Neural progenitor cell (in vitro differentiated cells): Measurements from ENCODE around the gene S100A6. TPM values are rescaled to one million over a fixed set of nuclear protein-coding genes. Genes with fewer than 3 reads are reported as not detected.

ENCODE experiments used
- DNase-seq: peaks from one replicate; pipeline ENCODE4 v3.0.0-alpha.2; 2016; ENCODE audit warnings: low spot score
- H2AFZ ChIP-seq: fragments of 200-600 bp; sonication (generic); replicated peaks from 2 replicates; pipeline ENCODE4 v1.6.1; 2016; ENCODE audit warnings: antibody characterized with exemption
- H3F3A ChIP-seq: fragments of 200-600 bp; sonication (generic); 2 replicates; pipeline ENCODE4 v1.6.1; 2016; ENCODE audit warnings: antibody characterized with exemption, low read depth
- H3K27ac ChIP-seq: fragments of 200-600 bp; sonication (generic); 2 replicates; pipeline ENCODE4 v1.5.1; 2016; ENCODE audit warnings: mild to moderate bottlenecking
- H3K27me3 ChIP-seq: fragments of 200-600 bp; sonication (generic); 2 replicates; pipeline ENCODE4 v1.6.1; 2016; ENCODE audit warnings: mild to moderate bottlenecking, moderate library complexity
- H3K36me3 ChIP-seq: fragments of 200-600 bp; sonication (generic); 2 replicates; pipeline ENCODE4 v1.5.1; 2016
- H3K4me1 ChIP-seq: fragments of 200-600 bp; sonication (generic); 2 replicates; pipeline ENCODE4 v1.6.1; 2016; ENCODE audit warnings: mixed run types
- H3K4me2 ChIP-seq: fragments of 200-600 bp; sonication (generic); 2 replicates; pipeline ENCODE4 v1.6.1; 2016
- H3K4me3 ChIP-seq: fragments of 200-600 bp; sonication (generic); 2 replicates; pipeline ENCODE4 v1.5.1; 2016
- H3K79me2 ChIP-seq: fragments of 200-600 bp; sonication (generic); 2 replicates; pipeline ENCODE4 v1.6.1; 2016; ENCODE audit warnings: low read depth
- H3K9ac ChIP-seq: fragments of 200-600 bp; sonication (generic); 2 replicates; pipeline ENCODE4 v1.6.1; 2016
- H3K9me3 ChIP-seq: fragments of 200-600 bp; sonication (generic); 2 replicates; pipeline ENCODE4 v1.5.1; 2016; ENCODE audit warnings: low read depth
- H4K20me1 ChIP-seq: fragments of 200-600 bp; sonication (generic); 2 replicates; pipeline ENCODE4 v1.6.1; 2016; ENCODE audit warnings: low read depth
- H3K27ac Mint-ChIP-seq: 3 replicates; pipeline ENCODE4 v1.8.0; 2021; ENCODE audit warnings: mixed read lengths
- H3K27me3 Mint-ChIP-seq: 2 replicates; pipeline ENCODE4 v1.8.0; 2022; ENCODE audit warnings: low read depth, mild to moderate bottlenecking, inconsistent platforms, moderate library complexity, mixed read lengths; ENCODE audit not compliant: insufficient read depth
- H3K36me3 Mint-ChIP-seq: 3 replicates; pipeline ENCODE4 v1.8.0; 2021; ENCODE audit warnings: mixed read lengths
- H3K4me1 Mint-ChIP-seq: 3 replicates; pipeline ENCODE4 v1.8.0; 2021; ENCODE audit warnings: mixed read lengths
- H3K4me3 Mint-ChIP-seq: 3 replicates; pipeline ENCODE4 v1.8.0; 2021; ENCODE audit warnings: mild to moderate bottlenecking, moderate library complexity, mixed read lengths
- H3K9me3 Mint-ChIP-seq: 3 replicates; pipeline ENCODE4 v1.8.0; 2020; ENCODE audit warnings: mixed read lengths
- EZH2 ChIP-seq: fragments of 200-600 bp; sonication (generic); IDR thresholded peaks from 2 replicates; pipeline ENCODE4 v1.6.1; 2017; ENCODE audit warnings: antibody characterized with exemption, mild to moderate bottlenecking, moderate library complexity
- EZH2phosphoT487 ChIP-seq: fragments of 200-600 bp; sonication (generic); IDR thresholded peaks from 2 replicates; pipeline ENCODE4 v1.6.1; 2017; ENCODE audit warnings: antibody characterized with exemption
- total RNA-seq: library from RNA; depleted of rRNA; stranded (reverse); fragments of >200 nt; gene quantifications from 2 replicates; pipeline ENCODE4 v1.2.3, GENCODE V29; 2015; ENCODE audit warnings: low replicate concordance
- TF ChIP-seq, protein P1 (sequence below): fragments of 200-600 bp; sonication (generic); IDR thresholded peaks from 2 replicates; pipeline ENCODE4 v1.5.1; 2017; ENCODE audit warnings: antibody characterized with exemption, mild to moderate bottlenecking

Gene S100A6
- total RNA-seq, 1 donor from 2014 or later = not detected

DNA sequence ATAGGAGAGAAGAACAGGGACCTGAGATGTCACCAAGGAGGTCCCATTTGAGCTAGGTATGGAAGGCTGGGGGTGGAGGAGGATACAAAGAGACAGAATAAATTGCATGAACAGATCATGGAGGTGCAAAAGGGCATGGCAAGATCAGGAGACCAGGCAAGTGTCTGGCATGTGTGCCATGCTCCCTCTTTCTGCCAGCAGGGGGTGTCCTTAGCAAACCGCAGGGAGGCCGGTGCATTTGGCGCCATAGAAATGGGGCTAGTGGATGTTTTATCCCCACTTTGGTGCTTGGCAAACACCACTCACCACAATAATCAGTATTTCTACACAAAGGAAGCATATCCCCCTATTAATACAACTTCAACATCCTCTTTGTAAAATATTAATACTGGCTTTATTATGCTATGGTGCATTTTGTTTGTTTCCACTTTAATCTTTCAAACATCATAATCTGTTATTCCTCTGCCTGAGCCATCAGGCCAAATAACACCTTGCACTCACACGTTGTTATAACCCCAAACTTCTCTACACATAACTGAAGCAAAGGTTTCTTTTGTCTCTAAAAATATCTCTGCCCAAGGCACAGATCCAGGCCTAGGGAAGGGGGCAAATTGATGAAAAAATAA lies 25.9 kb downstream of the S100A6 start:
- Histone ChIP-seq H4K20me1 (no peaks in the 10 kb centered on the region), H3K27me3 (peaks cover 6% of the 10 kb centered on the region), H3K36me3 (no peaks in the 10 kb centered on the region), H3K9me3 (no peaks in the 10 kb centered on the region), H2AFZ (no peak overlapping the region), H3K4me3 (no peak overlapping the region), H3K79me2 (no peaks in the 10 kb centered on the region), H3F3A (peaks cover 3% of the 10 kb centered on the region), H3K9ac (no peak overlapping the region), H3K27ac (no peak overlapping the region), H3K4me2 (no peak overlapping the region), H3K4me1 (no peaks in the 10 kb centered on the region)
- peak; percentile 60 for DNase-seq
- Mint-ChIP-seq H3K9me3 (no peaks in the 10 kb centered on the region), H3K27ac (no peak overlapping the region), H3K4me1 (peaks cover 10% of the 10 kb centered on the region), H3K4me3 (no peak overlapping the region), H3K27me3 (peaks cover 3% of the 10 kb centered on the region), H3K36me3 (no peaks in the 10 kb centered on the region)
- TF ChIP-seq, protein P1, sequence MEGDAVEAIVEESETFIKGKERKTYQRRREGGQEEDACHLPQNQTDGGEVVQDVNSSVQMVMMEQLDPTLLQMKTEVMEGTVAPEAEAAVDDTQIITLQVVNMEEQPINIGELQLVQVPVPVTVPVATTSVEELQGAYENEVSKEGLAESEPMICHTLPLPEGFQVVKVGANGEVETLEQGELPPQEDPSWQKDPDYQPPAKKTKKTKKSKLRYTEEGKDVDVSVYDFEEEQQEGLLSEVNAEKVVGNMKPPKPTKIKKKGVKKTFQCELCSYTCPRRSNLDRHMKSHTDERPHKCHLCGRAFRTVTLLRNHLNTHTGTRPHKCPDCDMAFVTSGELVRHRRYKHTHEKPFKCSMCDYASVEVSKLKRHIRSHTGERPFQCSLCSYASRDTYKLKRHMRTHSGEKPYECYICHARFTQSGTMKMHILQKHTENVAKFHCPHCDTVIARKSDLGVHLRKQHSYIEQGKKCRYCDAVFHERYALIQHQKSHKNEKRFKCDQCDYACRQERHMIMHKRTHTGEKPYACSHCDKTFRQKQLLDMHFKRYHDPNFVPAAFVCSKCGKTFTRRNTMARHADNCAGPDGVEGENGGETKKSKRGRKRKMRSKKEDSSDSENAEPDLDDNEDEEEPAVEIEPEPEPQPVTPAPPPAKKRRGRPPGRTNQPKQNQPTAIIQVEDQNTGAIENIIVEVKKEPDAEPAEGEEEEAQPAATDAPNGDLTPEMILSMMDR = peak; percentile 62
- no peak for TF ChIP-seq EZH2

DNA sequence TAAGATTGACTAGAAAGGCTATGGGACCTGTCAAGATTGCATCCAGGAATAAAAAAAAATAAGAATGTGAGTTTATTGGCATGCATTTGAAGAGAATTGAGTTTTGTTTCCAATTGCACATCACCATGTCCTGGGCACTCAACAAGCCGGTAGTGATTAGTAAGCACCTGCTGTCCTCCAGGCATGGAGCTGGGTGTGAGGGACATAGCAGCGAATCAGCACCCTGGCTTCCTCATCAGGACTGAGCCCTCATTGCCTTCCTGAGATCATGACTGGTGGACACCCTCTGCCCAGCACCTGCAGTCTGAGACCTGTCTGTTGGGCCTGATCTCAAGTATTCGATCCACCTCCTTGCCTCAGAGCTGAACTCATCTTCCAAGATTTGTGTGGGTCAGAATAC lies 26.8 kb downstream of the S100A6 start:
- Histone ChIP-seq H3K9me3 (no peaks in the 10 kb centered on the region), H3F3A (peaks cover 3% of the 10 kb centered on the region), H3K4me1 (no peaks in the 10 kb centered on the region), H4K20me1 (no peaks in the 10 kb centered on the region), H3K4me2 (no peak overlapping the region), H3K27ac (no peak overlapping the region), H2AFZ (no peak overlapping the region), H3K4me3 (no peak overlapping the region), H3K9ac (no peak overlapping the region), H3K79me2 (no peaks in the 10 kb centered on the region), H3K36me3 (no peaks in the 10 kb centered on the region), H3K27me3 (peaks cover 6% of the 10 kb centered on the region)
- Mint-ChIP-seq H3K4me3 (no peak overlapping the region), H3K27ac (no peak overlapping the region), H3K27me3 (peaks cover 3% of the 10 kb centered on the region), H3K36me3 (no peaks in the 10 kb centered on the region), H3K4me1 (peaks cover 10% of the 10 kb centered on the region), H3K9me3 (no peaks in the 10 kb centered on the region)
- DNase-seq = no peak
- no peak for TF ChIP-seq EZH2phosphoT487
- no peak for TF ChIP-seq EZH2
- TF ChIP-seq, protein P1 = no peak

DNA sequence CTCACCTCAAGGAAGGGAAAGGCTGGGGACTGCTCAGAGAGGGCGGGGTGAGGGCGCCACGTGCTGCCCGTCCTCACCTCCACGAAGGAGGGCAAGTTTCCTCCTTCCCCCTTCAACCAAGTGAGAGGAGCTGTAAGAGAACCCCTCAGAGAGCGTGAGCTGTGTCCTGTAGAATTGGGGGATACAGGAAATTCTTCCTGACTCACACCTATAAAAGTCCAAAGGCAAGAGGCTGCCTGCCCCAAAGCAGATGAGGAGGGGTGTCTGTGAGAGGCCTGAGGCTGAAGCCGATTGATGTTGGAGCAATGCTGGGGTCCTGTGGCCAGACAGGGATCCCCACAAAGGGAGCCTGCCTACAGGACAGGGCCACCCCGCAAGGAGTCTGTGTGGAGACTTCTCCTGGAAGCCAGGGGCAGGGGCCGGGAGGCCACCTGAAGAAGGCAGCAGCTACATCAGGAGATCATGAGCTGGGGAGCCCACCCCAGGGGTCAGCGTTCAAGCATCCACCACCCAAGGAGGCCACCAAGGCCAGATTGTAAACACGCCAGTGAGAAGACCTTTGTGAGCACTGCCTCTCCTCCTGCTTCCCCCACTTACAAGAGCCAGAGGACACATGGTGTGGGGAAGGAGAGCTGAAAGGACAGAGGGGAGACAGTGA lies 27.7 kb downstream of the S100A6 start:
- no peaks in the 10 kb centered on the region for H3K4me1 ChIP-seq
- no peak overlapping the region for H3K4me3 ChIP-seq
- peaks cover 6% of the 10 kb centered on the region for H3K27me3 ChIP-seq
- Mint-ChIP-seq H3K27me3 (peaks cover 5% of the 10 kb centered on the region), H3K4me3 (no peak overlapping the region), H3K36me3 (no peaks in the 10 kb centered on the region), H3K27ac (peak overlapping the region; percentile 66), H3K9me3 (no peaks in the 10 kb centered on the region), H3K4me1 (peaks cover 16% of the 10 kb centered on the region)
- H2AFZ ChIP-seq = no peak overlapping the region
- TF ChIP-seq, protein P1 = no peak
- no peak for TF ChIP-seq EZH2phosphoT487
- TF ChIP-seq EZH2 = no peak
- no peaks in the 10 kb centered on the region for H4K20me1 ChIP-seq
- no peak overlapping the region for H3K9ac ChIP-seq
- no peak for DNase-seq
- H3K79me2 ChIP-seq = no peaks in the 10 kb centered on the region
- H3K27ac ChIP-seq = no peak overlapping the region
- no peak overlapping the region for H3K4me2 ChIP-seq
- H3K9me3 ChIP-seq = no peaks in the 10 kb centered on the region
- H3F3A ChIP-seq = peaks cover 3% of the 10 kb centered on the region
- no peaks in the 10 kb centered on the region for H3K36me3 ChIP-seq
